ENCODE results near the gene CDH19.

The CDH19 gene

DNA sequence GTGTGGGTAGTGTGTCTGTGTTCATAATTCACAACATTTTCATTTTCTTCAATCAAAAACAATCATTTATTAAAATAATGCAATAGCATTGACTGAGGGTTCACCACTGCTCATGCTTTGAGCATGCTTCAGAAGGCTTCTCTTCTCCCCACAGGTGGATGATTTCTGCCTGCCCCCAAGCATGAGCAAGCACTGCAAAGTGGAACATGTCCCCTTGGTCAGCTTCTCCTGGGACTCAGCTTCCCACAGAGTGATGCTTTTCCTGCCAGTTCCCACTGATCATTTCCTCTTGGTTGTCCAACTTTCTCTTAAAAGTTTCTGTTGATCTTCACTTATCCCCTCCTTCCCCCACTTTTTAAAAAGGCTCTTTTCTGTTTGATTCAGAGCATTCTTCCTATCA, 31.5 kb upstream of the CDH19 start (continued):
- TF ChIP-seq ZFP3 (tag by site-specific recombination; IDR thresholded peaks at IDR 0.05; ENCODE audit: low read depth): no peak

- Histone ChIP-seq H3K4me3 (ENCODE audit: low read depth, low read length) (no peak overlapping the region), H3K4me1 (ENCODE audit: control insufficient read depth, insufficient read depth, low read length) (no peaks in the 10 kb centered on the region), H3K36me3 (ENCODE audit: control insufficient read depth in 2 of 2, insufficient read depth in 1 of 2, low read length in 2 of 2) (no peaks in the 10 kb centered on the region), H3K27ac (ENCODE audit: extremely low read depth, low read depth, low read length) (no peak overlapping the region), H3K9me3 (ENCODE audit: control insufficient read depth, insufficient read depth, low read depth, low read length) (no peaks in the 10 kb centered on the region)
- TF ChIP-seq, protein P1, sequence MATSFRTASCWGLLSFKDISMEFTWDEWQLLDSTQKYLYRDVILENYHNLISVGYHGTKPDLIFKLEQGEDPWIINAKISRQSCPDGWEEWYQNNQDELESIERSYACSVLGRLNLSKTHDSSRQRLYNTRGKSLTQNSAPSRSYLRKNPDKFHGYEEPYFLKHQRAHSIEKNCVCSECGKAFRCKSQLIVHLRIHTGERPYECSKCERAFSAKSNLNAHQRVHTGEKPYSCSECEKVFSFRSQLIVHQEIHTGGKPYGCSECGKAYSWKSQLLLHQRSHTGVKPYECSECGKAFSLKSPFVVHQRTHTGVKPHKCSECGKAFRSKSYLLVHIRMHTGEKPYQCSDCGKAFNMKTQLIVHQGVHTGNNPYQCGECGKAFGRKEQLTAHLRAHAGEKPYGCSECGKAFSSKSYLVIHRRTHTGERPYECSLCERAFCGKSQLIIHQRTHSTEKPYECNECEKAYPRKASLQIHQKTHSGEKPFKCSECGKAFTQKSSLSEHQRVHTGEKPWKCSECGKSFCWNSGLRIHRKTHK (tag by site-specific recombination; IDR thresholded peaks at IDR 0.05): no peak
- TF ChIP-seq ZNF112 (tag by site-specific recombination; IDR thresholded peaks at IDR 0.05) (no peak), ZNF19 (tag by site-specific recombination; IDR thresholded peaks at IDR 0.05; ENCODE audit: low read depth) (no peak), ZNF239 (tag by site-specific recombination; IDR thresholded peaks at IDR 0.05) (no peak), KLF7 (tag by site-specific recombination; IDR thresholded peaks at IDR 0.05; ENCODE audit: borderline replicate concordance) (no peak), HOXC10 (CRISPR knock-in tag; IDR thresholded peaks at IDR 0.05) (no peak), SP2 (tag by site-specific recombination; IDR thresholded peaks at IDR 0.05) (no peak), SP3 (tag by site-specific recombination; IDR thresholded peaks at IDR 0.05) (no peak)
- TF ChIP-seq, protein P2, sequence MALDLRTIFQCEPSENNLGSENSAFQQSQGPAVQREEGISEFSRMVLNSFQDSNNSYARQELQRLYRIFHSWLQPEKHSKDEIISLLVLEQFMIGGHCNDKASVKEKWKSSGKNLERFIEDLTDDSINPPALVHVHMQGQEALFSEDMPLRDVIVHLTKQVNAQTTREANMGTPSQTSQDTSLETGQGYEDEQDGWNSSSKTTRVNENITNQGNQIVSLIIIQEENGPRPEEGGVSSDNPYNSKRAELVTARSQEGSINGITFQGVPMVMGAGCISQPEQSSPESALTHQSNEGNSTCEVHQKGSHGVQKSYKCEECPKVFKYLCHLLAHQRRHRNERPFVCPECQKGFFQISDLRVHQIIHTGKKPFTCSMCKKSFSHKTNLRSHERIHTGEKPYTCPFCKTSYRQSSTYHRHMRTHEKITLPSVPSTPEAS (tag by site-specific recombination; IDR thresholded peaks at IDR 0.05): no peak
- ChIA-PET POLR2A (no interaction called here), CTCF (interaction anchor here (0.6 kb wide), 2 partner anchors 16 to 23 kb away, joined by 3 read pairs; no protein-coding TSS in a partner anchor)
Measured at GRCh38 chr18:66632756-66633155, 28.9 kb upstream of the CDH19 start.

- Histone ChIP-seq H3K4me1 (ENCODE audit: control insufficient read depth, insufficient read depth, low read length) (no peaks in the 10 kb centered on the region), H3K36me3 (ENCODE audit: control insufficient read depth in 2 of 2, insufficient read depth in 1 of 2, low read length in 2 of 2) (no peaks in the 10 kb centered on the region), H3K9me3 (ENCODE audit: control insufficient read depth, insufficient read depth, low read depth, low read length) (no peaks in the 10 kb centered on the region), H3K4me3 (ENCODE audit: low read depth, low read length) (no peak overlapping the region), H3K27ac (ENCODE audit: extremely low read depth, low read depth, low read length) (no peak overlapping the region)
- POLR2A ChIA-PET: no interaction called here
- CTCF ChIA-PET: no interaction called here
- TF ChIP-seq ZNF311 (tag by site-specific recombination; IDR thresholded peaks at IDR 0.05; ENCODE audit: borderline replicate concordance) (no peak), ZNF670 (tag by site-specific recombination; IDR thresholded peaks at IDR 0.05; ENCODE audit: low read depth) (no peak), ZNF785 (tag by site-specific recombination; IDR thresholded peaks at IDR 0.05) (no peak), ZFP41 (tag by site-specific recombination; IDR thresholded peaks at IDR 0.05; ENCODE audit: borderline replicate concordance) (no peak), ZNF211 (tag by site-specific recombination; IDR thresholded peaks at IDR 0.05; ENCODE audit: low read depth) (no peak), ZNF37A (tag by site-specific recombination; IDR thresholded peaks at IDR 0.05) (no peak), ZBTB17 (tag by site-specific recombination; IDR thresholded peaks at IDR 0.05) (no peak), EGR2 (tag by site-specific recombination; IDR thresholded peaks at IDR 0.05; ENCODE audit: low read depth) (no peak), ZNF621 (tag by site-specific recombination; IDR thresholded peaks at IDR 0.05) (no peak), ZNF585B (tag by site-specific recombination; IDR thresholded peaks at IDR 0.05) (no peak), YY2 (tag by site-specific recombination; IDR thresholded peaks at IDR 0.05) (no peak)
- TF ChIP-seq, protein P3, sequence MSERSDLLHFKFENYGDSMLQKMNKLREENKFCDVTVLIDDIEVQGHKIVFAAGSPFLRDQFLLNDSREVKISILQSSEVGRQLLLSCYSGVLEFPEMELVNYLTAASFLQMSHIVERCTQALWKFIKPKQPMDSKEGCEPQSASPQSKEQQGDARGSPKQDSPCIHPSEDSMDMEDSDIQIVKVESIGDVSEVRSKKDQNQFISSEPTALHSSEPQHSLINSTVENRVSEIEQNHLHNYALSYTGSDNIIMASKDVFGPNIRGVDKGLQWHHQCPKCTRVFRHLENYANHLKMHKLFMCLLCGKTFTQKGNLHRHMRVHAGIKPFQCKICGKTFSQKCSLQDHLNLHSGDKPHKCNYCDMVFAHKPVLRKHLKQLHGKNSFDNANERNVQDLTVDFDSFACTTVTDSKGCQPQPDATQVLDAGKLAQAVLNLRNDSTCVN (tag by site-specific recombination; optimal IDR thresholded peaks at IDR 0.05): no peak
- TF ChIP-seq, protein P4, sequence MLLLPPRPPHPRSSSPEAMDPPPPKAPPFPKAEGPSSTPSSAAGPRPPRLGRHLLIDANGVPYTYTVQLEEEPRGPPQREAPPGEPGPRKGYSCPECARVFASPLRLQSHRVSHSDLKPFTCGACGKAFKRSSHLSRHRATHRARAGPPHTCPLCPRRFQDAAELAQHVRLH (tag by site-specific recombination; IDR thresholded peaks at IDR 0.05): no peak
Measured at GRCh38 chr18:66630831-66631230, 26.9 kb upstream of the CDH19 start.

Measured in HEK293 (cell line).